Inflammatory macrophage treated with lipopolysaccharide for 1 hour (primary cell): ENCODE results near the gene DR1.
A peak's percentile ranks its signal among the peaks of the same experiment; 100 is the strongest.

Source experiments
- DNase-seq, 2 donors: peaks; one replicate each; pipeline ENCODE4 v3.0.0-alpha.2; 2020 to 2022

DR1 gene

DNA sequence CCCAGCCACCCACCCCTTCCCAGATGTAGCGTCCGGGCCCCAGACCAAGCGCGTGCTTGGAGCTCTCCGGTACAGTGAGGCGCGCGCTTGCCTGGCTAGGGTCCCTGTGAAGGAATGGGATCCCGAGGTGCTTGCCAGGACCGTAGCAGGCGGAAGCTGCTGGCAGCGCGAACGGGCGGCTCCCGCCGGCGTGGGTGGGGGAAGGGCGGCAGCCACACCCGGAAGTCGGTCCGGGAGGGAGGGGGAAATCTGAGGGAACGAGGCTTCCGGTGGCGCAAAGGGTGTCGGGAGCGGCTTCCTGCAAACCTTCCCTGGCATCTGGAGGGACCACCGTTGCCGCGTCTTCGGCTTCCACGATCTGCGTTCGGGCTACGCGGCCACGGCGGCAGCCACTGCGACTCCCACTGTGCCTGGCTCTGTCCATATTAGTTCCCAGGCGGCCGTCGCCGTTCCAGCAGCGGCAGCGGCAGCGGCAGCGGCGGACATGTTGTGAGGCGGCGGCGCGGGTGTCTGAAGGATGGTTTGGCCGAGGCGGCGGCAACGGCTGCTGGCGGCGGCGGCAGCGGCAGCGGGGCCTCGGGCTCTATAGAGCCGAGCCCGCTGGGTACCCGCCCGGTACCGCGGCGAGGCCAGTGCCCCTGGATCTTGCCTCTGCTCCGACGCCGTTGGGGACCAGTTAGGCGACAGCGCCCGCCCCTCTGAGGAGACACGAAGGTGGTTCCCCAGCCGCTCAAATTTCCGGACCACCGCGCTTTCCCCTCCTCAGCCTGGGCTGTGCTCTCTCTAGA is at the start of gene DR1:
DR1 (plus strand) TSS at position 275 of the 788 bp plus-strand sequence. CDS start 739 bp downstream, outside the sequence.
- peak; percentile 91 to 92 for DNase-seq

DNA sequence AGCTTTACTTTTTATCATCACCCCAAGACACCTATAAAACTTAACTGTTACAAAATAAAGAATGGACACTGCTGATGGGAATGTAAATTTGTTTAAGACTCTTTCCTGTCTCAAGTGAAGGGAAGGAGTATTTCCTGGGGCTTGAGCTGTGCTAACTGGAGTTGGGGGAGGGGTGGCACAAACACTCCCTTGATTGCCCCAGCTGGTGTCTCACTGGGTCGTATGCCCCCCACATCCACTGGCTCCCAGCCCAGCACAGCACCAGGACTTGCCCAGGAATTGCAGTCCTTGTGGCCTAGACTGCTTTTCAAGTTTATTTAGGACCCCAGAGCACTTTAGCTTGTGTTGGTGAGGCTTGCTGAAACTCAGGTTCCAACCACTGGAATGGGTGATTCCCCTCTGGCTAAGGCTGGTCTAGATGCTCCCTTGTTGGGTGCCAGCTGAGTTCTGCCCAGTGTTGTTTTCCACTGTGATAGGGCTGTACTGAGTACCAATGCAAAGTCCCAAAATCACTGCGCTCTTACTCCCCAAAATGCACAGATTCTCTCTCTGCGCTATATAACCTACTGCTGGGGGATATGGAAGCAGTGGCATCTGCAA is 49.1 kb upstream of the DR1 start:
- DNase-seq, result no peak

DNA sequence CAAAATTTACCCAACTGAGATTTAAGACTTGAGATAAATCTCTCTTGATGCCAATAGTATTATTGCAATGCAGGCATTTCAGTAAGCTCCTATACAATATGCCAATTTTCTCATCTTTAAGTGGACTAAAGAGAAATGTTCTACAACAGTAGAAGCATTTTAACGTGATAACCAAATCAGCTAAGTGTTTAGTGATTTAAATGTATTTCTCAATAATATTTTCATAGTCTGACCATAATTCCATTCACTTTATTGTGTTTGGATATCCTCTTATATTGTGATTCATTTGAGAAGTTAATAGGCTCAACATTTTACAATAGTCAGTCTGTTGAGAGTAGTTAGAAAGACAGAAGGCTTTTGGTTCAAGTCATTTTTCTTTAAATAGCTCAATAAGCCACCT is 44.6 kb upstream of the DR1 start:
- DNase-seq, result no peak

DNA sequence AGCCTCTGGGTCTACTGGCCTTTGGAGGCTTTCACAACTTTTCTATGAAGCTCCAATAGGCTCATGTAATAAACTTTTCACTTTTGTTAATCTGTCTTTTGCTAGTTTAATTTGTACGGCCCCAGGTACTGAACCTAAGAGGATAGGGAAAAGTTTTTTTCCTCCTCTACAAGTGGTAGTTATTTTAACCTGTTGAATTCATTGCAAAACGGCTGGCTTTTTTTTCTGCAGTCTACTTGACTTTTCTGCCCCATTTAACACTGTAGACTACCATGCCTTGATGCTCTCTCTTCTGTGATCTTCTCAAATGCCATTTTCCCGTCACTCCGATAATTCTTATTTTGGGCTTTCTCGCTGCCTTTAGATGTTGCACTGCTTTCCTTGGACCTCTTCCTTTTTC is 43.6 kb upstream of the DR1 start:
- no peak for DNase-seq

DNA sequence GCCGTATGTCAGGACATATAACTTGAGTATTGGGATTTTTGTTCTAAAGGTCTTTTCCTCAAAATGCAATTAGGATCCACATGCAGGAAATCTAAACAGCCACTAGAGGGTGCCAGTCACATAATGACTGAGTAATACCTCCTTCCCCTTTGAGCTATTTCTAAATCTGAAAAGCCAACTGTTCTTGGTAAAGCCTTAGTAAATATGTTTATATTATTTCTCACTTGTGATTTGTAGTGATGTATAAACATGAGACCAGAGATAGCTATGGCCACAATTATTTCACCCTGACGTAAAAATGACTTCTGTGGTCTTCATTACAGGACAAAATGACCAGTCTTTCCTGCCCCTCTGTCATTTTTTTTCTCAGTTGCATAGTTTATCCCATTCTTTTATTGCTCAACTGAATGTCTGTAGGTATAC is 41.0 kb upstream of the DR1 start:
- peak; percentile 57 to 87 for DNase-seq

DNA sequence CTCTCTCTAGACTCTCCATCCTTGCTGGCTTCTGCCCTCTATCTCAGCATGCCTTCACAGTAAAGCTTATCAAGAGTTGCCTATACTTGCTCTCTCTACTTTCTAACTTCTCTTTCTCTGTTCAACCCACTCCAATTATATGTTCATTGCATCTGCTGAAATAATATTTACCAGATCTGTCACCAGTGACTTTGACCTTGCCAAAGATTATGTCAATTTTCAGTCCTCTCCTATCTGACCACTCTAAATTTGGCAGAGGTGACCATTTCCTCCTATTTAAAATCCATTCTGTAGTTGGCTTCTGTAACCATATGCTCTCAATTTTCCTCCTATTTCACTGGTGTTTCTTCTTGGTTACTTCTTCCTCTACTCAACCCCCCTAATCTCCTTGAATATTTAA is 38.8 kb upstream of the DR1 start:
- DNase-seq, result no peak

DNA sequence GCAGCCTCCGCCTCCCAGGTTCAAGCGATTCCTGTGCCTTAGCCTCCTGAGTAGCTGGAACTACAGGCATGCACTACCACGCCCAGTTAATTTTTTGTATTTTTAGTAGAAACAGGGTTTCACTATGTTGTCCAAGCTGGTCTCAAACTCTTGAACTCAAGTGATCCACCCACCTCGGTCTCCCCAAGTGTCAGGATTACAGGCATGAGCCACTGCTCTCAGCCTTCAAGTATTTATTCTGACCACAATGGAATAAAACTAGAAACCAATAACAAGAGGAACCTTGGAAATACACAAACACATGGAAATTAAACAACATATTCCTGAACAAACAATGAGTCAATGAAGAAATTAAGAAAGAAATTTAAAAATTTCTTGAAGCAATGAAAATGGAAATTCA is 32.7 kb upstream of the DR1 start:
- no peak for DNase-seq

DNA sequence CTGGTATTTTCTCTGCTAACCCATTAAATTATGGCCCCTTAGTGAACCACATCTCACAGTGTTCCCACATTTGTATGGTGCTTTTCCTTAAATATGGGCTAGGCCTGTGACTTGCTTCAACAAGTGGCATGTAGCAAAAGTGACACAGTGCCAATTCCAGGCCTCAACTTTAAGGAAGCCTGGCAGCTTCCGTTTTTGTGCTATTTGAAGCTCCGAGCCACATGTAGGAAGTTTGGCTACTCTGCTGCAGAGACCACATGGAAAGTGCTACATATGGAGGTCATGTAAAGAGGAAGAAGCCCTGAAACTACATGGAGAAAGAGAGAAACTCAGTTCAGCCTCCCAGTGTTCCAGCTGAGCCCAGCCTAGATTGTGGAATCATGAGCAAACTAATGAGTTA is 28.5 kb upstream of the DR1 start:
- peak; percentile 68 to 80 for DNase-seq

DNA sequence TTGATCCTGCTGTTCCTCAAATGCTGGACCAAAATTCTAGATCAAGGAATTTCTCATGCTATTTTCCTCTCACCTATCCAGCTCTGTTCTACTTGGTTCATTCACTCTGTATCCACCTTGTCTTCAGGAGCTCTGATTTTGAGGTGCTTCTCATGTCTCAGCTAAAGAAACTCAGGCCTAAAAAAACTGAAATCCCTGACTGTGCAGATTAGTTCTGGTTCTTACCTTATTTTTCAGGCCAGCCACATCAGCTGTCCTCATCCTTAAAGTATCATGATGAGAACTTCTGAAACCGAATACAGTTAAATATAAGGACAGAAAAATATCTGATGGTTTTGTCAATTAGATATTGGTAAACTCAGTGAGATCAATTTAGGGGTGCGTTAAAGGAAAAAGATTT is 27.8 kb upstream of the DR1 start:
- no peak for DNase-seq

DNA sequence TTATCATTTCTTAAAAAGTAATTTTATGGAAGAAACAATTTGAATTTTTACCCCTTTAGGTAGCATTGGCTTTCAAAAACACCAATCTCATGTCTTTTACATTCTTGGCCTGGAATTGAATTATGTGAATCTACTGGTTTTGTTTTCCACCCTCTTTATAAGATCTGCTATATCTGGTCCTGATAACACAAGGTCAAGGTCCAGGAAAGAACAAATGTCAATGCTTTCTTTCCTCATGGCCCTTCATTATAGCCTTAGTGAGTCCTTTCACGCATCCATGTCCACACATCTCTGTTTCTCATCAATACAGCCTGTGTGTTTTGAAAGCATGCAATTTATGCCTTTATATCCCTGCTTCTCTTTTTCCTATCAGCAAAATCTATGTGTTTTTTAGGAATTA is 24.0 kb upstream of the DR1 start:
- DNase-seq, result no peak

DNA sequence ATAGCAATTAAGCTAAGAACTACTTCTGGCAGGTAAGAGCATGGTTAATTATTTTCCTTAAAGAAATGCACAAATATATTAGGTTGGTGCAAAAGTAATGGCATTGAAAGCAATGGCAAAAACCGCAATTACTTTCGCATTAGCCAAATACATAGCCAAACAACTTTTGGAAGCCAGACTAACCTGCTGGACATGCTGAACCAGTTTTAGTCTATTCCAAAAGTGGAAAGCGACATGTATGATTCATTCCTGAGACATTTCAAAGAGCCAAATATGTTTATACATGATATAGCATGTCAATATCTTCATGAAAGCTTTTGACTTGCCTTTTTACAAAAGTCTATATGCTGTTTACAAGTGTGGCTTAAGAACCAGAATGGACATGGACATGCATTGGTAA is 23.4 kb upstream of the DR1 start:
- DNase-seq, result no peak

DNA sequence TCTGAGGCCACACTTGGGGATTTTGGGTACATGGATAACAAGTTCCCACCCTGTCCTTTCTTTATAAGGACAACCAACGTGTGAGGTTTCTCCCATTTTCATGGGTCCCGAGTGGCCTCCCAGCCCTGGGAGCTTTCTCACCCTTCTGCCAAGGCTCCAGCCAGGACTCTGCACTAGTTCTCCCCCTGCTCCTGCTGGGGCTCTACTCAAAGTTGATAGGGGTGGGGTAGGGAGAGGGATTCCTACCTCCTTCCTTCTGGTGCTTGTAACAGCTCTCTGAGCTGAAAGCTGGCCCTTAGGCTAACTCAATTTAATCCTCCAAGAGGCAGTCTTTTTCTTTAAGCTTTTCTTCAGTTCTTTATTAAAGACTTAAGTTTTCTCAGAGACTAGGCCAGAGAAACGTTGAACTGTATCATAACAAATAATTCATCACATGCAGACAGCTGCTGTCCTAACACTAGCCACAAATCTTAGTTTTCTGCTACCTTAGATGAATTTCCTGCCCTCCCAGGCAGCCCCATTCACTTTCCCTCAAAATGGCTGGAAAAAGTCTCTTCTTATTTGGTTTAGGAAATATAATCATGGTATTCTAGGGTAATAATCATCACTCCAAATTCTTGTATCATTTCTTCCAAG is 22.4 kb upstream of the DR1 start:
- DNase-seq, result no peak

DNA sequence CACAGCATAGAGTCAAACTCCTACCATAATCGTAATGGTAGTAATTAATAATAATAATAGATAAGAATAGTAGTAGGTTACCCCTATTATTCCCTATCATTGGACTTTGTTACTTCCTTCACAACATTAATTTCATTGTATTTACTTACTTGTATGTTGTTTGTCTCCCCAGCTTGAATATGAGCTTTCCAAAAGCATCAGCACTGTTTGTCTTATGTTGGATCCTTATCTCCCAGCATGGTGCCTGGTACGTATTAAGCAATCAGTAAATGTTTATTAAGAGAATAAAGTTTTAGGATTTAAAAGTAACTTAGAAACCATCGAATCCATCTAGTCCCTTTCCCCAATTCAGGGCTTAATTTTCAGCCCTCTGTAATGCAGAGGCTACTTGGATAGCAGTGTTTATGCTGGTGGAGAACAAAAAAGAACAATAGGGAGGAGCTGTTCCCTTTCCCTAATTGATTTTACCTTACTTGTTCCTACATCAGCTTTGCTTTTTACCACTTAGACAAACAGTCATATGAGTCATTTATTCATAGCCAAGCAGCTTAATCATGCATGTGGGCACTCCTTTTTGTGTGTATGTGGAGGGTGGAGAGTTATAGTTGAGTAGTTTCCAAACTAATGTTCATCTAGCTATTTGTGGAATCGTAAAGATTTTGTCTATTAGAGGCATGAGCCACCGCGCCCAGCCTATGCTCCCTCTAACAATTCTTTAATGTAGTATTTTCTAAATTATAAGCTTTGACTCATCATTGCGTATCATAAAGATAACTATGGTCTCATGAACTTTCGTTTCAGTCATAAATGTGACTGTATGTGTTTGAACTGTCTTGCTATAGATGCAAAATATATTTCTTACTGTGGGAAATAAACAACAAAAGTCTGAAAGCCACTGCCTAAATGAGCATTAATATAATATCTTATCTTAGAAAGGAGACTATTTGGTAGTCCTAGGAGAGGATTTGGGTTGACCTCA is 20.9 kb upstream of the DR1 start:
- DNase-seq, result no peak

DNA sequence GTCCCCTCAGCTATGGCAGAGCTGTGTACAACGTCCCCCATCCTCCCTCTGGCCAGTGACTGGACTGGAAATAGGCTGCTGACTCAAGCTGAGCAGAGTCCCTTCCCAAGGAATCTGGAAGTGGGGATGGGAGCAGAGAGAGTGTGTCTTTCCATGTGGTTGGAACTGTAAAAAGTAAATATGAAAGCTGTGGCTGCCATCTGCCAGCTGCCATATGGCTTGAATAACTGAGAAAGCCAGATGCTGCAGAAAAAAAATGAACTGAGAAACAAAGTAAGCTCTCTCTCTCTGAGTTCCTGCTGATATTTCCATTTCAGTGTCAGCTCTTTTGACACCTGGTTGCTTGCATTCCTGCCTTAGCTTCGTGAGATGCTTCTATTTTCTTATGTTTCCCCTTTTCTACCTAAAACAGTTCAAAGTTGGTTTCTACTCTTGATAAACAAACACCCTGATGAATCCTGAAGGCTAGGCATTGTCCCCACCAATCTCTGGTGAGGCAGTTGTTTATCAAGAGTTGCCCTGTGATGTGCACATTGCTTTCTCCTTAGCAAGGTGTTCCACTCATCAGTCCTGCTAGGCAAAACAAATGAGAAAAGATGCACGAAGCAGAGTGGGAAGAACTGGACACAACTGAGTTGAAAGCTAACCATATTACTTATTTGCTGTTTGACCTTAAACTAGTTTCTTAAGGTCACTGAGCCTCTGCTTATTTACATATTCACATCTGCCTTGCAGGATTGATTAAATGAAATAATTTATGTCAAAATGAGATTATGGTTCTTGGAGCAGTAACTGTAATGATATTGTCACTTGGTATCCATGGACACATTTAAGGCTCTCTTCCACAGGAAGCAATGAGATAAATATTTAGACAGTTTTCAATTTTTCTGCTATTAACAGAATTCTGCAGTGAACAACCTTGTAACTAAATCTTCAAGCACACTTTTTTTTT is 16.6 kb upstream of the DR1 start:
- no peak for DNase-seq

DNA sequence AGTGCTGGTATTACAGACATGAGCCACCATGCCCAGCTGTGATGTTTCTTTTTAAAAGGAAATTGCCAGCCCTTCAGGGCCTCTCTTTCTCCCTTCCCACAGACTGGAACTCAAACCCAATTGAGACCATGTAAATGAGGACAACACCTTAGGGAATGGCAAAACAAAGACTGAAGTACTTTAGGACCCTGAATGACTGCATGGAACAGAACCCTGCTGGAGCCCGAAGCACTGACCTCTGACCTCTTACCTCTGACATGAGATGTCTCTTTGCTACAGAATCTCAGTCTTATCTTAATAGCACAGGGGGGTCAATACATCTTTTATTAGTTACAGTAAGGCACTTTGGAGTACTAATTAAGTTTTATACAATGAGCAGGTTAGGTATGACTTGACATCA is 15.5 kb upstream of the DR1 start:
- DNase-seq, result no peak

DNA sequence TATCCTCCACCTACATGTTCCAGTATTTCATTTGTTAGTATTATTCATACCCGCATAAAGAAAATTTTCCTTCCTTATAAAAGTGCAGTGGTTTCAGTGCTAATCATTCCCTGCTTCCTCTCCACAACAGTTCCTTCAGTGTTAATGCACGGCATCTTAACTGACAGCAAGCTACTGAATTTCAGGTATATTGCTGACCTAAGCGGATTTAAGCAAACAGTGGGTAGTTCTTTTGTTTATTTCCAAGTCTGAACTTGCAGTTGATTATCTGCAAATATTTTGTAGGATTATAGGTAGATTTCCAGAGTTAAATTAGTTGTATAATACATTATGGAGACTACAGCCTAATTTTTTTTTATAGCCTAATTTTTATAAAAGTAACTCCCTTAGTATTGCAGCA is 15.1 kb upstream of the DR1 start:
- no peak for DNase-seq

DNA sequence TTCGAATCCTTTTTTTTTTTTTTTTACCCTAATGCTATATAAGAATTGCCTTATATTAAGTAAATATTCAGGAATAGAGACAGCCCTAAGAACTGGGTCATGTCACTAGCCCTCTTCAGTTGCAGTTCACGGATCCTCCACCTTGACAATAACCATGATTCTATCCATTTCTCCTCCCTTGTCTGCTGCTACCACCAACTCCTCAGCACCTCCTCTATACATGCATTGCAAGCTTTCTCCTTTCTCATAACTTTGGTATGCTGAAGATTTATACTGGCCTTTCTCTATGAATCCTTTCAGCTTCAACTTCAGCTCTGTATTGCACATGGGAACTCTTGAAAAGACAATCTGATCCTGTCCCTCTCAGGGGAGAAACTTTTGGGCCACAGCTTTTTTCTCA is 14.3 kb upstream of the DR1 start:
- DNase-seq, result no peak

DNA sequence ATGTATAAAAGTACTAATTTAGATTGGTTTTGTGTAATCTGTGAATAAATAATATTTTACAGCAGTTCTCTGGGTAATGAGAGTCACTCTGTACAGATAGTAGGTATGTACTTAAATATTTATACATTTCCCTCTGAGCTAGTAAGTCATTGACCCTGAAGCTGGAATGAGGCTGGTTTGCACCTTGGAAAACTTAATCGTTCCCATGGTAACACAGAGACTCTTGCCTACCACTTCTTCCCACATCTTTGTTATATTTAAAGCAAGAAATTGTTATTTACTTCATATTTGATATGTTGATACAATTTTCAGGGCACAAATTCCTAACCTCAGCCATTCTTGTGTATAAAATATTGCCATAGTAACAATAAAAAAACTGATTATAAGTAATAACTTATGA is 13.3 kb upstream of the DR1 start:
- DNase-seq, result no peak

DNA sequence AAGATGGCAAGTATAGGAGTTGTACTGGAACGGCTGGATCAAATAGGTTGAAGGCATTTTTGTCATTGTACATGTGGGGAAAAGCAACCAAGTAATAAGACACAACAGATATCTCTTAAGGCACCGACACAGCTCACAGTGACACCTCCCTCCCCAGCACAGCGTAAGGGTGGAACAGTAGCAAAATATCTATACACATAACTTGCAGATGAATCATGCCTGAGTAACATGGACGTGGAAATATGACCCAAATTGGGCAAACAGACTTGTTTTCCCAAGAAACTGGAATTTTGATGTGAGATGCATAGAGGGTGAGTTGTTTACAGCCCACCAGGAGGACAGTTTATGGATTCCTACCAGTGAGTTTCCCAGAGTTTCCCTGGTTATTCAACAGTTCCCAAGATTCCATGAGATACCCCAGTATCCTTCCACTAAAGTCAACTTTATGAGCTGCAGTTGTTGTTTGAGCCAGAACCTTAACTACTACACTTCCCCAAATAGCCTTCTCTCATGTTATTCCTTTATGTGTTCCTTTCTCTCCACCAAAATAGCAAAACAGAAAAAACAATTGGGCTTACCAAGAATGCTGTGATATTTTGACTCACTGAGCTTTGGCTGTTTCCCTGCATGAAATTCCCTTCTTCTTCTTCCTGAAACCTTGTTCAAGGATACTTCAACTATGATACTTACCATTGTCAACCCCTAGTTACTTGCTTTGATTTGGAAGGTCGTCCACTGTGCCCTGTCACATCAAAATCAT is 7.1 kb upstream of the DR1 start:
- no peak for DNase-seq

DNA sequence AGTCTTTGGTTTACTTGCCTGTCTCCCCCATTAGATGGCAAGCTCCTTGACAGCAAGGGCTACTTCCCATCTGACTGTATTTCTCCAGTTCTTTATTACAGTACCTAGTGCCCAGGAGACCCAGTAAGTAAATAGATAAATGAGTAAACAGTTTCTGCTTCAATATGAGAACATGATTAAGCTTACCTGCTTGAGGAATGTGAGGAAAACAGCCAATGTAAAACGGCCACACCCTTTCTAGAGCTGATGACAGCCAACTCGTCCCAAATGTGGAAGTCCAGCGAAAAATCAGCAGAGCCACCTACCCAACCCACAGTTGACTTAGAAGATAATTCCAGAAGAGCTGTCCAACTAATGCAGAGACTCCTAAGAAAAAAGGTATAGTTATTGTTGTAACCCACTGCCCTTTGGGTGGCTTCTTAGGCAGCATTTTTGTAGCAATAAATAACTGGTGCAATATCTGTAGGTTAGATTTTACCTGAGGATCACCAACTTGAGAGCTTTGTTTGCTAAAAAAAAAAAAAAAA is 6.5 kb upstream of the DR1 start:
- no peak for DNase-seq

DNA sequence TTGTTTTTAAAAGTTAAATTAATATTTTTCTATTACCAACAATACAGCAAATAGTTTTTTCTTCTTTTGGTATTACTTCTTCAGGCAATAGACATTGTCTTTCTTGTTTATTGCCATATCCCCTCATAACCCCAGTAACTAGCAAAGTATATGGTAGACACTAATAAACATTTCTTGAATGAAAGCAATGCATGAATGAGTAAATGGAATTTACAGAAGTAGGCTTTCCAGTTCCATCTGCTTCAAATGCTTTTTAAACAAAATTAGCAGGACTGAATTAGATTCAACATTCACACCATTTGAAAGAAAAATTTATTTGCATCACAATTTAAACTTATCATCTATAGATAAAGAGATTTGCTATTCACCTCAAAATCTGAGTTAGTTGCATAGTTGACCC is 5.6 kb upstream of the DR1 start:
- DNase-seq, result no peak
